Aortic smooth muscle cell (primary cell): Measurements from ENCODE around the gene FOXO6. TPM values are rescaled to one million over a fixed set of nuclear protein-coding genes. Genes with fewer than 3 reads are reported as not detected.

Experiments
- total RNA-seq: library from RNA; depleted of rRNA; stranded (reverse); fragments of >200 nt; gene quantifications from 2 replicates; pipeline ENCODE4 v1.2.3, GENCODE V29; 2014

The FOXO6 gene
- 0.06 and 0.13 TPM in 2 replicates for total RNA-seq

DNA sequence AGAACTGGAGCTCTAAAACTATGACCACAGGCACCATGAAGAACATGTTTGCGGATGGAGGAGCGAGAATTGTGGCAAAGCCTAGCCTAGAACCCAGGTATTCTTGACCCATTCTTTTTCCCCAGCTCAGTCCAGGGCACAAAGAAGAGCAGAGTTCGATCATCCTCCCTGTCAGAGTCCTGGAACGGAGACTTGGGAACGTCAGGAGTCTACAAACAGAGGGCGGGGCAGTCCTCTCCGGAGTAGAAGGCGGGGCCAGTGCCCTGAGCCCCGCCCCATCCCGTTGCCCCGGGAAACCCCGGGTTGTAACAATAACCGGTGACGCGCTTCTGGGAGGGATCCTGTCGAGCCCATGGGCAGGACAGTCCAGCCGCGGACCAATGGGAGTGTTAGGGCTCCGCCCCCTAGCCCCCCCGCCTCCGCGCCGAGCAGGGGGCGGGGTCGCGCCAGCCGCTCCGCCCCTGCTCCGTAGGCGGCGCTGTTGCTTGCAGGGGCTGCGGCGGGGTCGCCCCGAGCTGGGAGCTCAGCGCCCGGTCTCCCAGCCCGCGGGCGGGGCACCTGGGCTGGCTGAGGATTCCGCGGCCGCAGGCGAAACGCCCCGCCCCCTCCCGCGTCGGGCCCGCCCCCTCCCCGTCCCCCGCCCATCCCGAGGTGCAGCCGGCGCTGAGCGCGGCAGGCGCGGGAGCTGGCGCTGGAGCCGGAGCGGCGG, at the start of gene FOXO6:
Gene FOXO6 (plus strand): TSS at position 649 of the 709 bp plus-strand sequence.

Other genes starting within 250 kb of the FOXO6 start
- gene SCMH1, start 119.1 kb upstream of the FOXO6 start, total RNA-seq: 8.9 and 14.6 TPM in 2 replicates
- gene EDN2, start 123.2 kb downstream of the FOXO6 start, total RNA-seq: not detected in 2 replicates